ENCODE results near the gene NKD2.

NKD2 gene

DNA sequence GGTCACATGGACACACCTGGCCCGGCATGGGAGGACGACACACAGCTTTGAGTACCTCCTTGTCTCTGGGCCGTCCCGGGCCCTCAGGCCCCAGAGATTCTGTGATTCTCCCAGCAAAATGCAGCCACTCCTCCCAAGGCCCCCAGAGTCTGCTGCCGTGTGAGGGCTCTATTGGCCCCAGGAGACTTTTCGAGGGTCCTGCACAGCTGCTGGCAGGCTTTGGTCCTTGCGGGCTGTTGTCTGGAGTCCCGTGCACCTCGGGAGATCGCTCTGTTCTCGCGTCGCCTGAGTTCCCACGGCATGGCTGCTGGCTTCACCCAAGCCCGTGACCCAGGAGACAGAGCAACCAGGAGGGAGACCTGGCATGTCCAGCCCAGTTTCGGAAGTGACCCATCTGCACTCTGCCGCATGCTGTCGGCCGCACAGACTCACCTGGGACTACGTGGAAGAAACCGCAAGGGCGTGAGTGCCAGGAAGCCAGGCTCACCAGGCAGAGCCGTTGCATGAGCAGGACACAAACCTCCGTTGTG lies 46.8 kb upstream of the NKD2 start:
- TF ChIP-seq, protein P1, sequence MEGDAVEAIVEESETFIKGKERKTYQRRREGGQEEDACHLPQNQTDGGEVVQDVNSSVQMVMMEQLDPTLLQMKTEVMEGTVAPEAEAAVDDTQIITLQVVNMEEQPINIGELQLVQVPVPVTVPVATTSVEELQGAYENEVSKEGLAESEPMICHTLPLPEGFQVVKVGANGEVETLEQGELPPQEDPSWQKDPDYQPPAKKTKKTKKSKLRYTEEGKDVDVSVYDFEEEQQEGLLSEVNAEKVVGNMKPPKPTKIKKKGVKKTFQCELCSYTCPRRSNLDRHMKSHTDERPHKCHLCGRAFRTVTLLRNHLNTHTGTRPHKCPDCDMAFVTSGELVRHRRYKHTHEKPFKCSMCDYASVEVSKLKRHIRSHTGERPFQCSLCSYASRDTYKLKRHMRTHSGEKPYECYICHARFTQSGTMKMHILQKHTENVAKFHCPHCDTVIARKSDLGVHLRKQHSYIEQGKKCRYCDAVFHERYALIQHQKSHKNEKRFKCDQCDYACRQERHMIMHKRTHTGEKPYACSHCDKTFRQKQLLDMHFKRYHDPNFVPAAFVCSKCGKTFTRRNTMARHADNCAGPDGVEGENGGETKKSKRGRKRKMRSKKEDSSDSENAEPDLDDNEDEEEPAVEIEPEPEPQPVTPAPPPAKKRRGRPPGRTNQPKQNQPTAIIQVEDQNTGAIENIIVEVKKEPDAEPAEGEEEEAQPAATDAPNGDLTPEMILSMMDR (IDR thresholded peaks at IDR 0.05; ENCODE audit: low read depth, low read length), result no peak
- no peaks in the 10 kb centered on the region for H3K27me3 ChIP-seq (ENCODE audit: insufficient read depth, low read depth, severe bottlenecking)
- no peaks in the 10 kb centered on the region for H3K36me3 ChIP-seq
- H3K4me3 ChIP-seq (ENCODE audit: low read depth, low read length), result no peak overlapping the region
- no peaks in the 10 kb centered on the region for H3K9me3 ChIP-seq (ENCODE audit: severe bottlenecking)
- no peak for DNase-seq
- H3K27ac ChIP-seq, result no peak overlapping the region

DNA sequence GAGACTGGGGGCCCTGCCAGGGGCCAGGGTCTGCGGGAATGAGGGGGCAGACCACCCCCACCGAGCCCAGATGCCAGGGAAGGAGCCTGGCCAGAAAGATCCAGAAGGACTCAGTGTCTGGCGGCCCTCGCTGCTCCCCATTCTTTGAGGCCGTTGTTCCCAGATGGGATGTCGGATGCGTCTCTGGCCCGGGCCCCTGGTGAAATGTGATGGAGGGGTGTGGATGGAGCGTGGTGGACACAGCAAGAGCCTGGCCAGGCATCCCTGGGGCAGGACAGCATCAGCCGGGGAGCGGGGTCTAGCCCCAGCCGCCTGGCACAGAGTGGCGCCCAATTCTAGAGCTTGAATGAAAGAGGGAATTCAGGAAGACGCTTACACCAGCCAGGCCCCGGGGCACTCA lies 46.2 kb upstream of the NKD2 start:
- H3K9me3 ChIP-seq (ENCODE audit: severe bottlenecking), result peaks cover 3% of the 10 kb centered on the region
- H3K27me3 ChIP-seq (ENCODE audit: insufficient read depth, low read depth, severe bottlenecking), result no peaks in the 10 kb centered on the region
- no peak for DNase-seq
- no peaks in the 10 kb centered on the region for H3K36me3 ChIP-seq
- TF ChIP-seq, protein P1 (IDR thresholded peaks at IDR 0.05; ENCODE audit: low read depth, low read length), result no peak
- no peak overlapping the region for H3K27ac ChIP-seq
- no peak overlapping the region for H3K4me3 ChIP-seq (ENCODE audit: low read depth, low read length)

DNA sequence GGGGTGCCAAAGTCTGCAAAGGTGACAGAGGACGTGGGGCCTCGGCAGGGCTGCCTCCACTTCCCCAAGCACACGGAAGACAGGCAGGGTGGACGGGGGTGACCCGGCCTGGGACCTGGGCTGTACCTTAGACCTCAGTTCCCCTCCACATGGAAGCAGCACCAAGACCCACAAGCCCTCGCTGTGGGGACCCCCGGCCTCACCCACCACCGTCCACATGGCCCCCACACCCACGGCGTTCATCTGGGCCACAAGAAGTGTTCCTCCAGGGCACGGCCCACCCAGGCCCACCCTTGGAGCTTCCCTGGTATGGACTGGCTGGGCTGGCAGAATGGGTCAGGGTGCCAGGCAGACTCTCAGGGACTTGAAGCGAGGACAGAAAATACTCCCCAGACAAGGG lies 45.8 kb upstream of the NKD2 start:
- Histone ChIP-seq H3K4me3 (ENCODE audit: low read depth, low read length) (no peak overlapping the region), H3K27me3 (ENCODE audit: insufficient read depth, low read depth, severe bottlenecking) (no peaks in the 10 kb centered on the region), H3K9me3 (ENCODE audit: severe bottlenecking) (peaks cover 3% of the 10 kb centered on the region), H3K36me3 (no peaks in the 10 kb centered on the region), H3K27ac (no peak overlapping the region)
- TF ChIP-seq, protein P1 (IDR thresholded peaks at IDR 0.05; ENCODE audit: low read depth, low read length), result no peak
- no peak for DNase-seq

DNA sequence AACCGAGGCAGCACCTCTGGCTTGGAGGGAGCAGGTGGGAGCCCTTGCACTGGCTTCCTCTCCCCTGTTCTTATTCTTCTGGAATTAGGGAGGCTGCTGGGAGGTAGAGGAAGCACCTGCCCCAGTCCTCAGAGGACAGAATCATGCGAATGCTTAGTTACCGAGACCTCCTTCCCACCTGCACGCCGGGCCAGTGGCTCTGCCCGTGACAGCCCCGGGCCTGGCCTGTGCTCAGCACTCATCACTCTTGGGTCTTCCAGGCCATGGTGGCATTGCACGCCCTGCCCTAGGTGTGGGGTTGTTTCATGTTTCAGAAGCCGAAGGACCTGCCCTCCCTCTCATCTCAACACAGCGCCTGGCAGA lies 45.3 kb upstream of the NKD2 start:
- H3K27me3 ChIP-seq (ENCODE audit: insufficient read depth, low read depth, severe bottlenecking), result no peaks in the 10 kb centered on the region
- no peak for DNase-seq
- H3K36me3 ChIP-seq, result no peaks in the 10 kb centered on the region
- no peak overlapping the region for H3K4me3 ChIP-seq (ENCODE audit: low read depth, low read length)
- peaks cover 3% of the 10 kb centered on the region for H3K9me3 ChIP-seq (ENCODE audit: severe bottlenecking)
- H3K27ac ChIP-seq, result peak overlapping the region; percentile 37
- TF ChIP-seq, protein P1 (IDR thresholded peaks at IDR 0.05; ENCODE audit: low read depth, low read length), result no peak

DNA sequence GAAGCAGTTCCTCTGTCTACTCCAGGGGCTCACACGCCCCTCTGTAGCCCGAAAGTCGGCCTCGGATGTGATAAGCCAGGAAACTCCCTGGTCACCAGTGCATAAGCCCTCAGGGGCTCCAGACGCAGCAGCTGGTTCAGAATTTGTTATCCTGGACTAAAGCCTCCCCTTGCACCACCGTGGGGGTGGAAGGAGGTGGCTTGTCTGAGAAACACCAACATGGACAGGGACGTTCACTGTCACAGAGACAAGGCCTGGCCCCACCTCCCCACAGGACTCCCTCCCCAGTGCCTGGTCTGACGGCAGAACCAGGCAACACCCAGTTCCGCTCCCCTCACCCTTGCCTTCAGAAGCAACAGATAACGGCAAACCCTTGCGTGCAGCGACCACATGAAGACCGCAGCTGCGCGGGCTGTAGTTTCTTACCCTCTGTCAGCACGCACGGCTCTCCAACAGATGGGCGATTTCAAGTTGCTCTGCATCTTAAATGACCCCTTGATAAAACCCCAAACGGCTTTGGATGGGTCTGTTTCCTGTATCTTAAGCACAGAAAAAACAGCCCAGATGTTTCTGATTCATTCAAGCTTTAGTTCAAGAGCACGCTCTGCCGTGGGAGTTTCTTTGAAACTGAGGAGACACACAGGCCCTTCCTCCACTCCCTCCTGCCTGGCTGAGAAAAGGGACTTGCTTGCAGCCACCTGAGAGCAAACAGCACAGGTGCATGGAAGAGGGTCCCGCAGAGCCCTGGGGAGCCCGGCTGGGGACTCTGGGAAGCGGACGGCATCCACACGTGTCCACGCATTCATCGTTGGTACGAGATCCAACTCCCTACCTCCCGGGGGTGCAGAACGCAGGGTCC lies 44.7 kb upstream of the NKD2 start:
- Histone ChIP-seq H3K27me3 (ENCODE audit: insufficient read depth, low read depth, severe bottlenecking) (no peaks in the 10 kb centered on the region), H3K27ac (peak overlapping the region; percentile 37)

More for the DNA sequence above, 44.7 kb upstream of the NKD2 start:
- TF ChIP-seq, protein P1 (IDR thresholded peaks at IDR 0.05; ENCODE audit: low read depth, low read length), result no peak
- no peaks in the 10 kb centered on the region for H3K36me3 ChIP-seq
- peaks cover 3% of the 10 kb centered on the region for H3K9me3 ChIP-seq (ENCODE audit: severe bottlenecking)
- peak; percentile 75 for DNase-seq
- H3K4me3 ChIP-seq (ENCODE audit: low read depth, low read length), result no peak overlapping the region

All from WERI-Rb-1 (cell line).